T-helper 1 cell treated with Interleukin-12 subunit alpha and Interleukin-12 subunit beta and Interleukin-4 antibody, amounts not matched to agents 30 μg/mL and 1 μg/mL, for 36 hours (primary cell): ENCODE results near the gene MAP3K5.

ENCODE experiments used
- H3K27ac Mint-ChIP-seq: one replicate; pipeline ENCODE4 v1.8.0; 2021; ENCODE audit warnings: mild to moderate bottlenecking, mixed read lengths
- H3K27me3 Mint-ChIP-seq: one replicate; pipeline ENCODE4 v1.8.0; 2021; ENCODE audit warnings: low read depth, mixed read lengths
- H3K36me3 Mint-ChIP-seq: one replicate; pipeline ENCODE4 v1.8.0; 2021; ENCODE audit warnings: low read depth, mixed read lengths
- H3K4me1 Mint-ChIP-seq: one replicate; pipeline ENCODE4 v1.8.0; 2021; ENCODE audit warnings: low read depth, mixed read lengths
- H3K4me3 Mint-ChIP-seq: one replicate; pipeline ENCODE4 v1.8.0; 2021; ENCODE audit warnings: mild to moderate bottlenecking, moderate library complexity, mixed read lengths
- H3K9me3 Mint-ChIP-seq: one replicate; pipeline ENCODE4 v1.8.0; 2021; ENCODE audit warnings: mixed read lengths

MAP3K5 gene

DNA sequence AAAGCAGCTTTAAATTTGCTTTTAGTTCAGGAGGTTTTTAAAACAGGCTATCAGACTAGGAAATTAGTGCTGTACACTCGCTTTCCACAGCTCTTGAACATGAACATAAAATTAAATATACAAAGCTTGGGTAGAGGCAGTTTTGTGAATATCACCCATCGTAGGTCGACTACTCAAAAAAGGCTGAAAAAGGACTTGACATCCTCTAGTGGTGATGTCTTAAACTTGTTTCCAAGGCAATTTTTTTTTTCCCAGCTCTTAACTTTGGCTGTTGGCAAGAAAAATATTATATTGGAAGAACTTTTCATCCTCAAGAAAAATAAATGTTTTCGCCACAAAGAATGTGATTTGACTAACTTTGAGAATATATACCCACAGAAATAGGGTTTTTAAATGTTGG lies 244.9 kb downstream of the MAP3K5 start:
- peaks cover 6% of the 10 kb centered on the region for H3K4me1 Mint-ChIP-seq
- no peaks in the 10 kb centered on the region for H3K9me3 Mint-ChIP-seq
- no peak overlapping the region for H3K27ac Mint-ChIP-seq
- no peaks in the 10 kb centered on the region for H3K36me3 Mint-ChIP-seq
- no peak overlapping the region for H3K4me3 Mint-ChIP-seq
- peaks cover 74% of the 10 kb centered on the region for H3K27me3 Mint-ChIP-seq

DNA sequence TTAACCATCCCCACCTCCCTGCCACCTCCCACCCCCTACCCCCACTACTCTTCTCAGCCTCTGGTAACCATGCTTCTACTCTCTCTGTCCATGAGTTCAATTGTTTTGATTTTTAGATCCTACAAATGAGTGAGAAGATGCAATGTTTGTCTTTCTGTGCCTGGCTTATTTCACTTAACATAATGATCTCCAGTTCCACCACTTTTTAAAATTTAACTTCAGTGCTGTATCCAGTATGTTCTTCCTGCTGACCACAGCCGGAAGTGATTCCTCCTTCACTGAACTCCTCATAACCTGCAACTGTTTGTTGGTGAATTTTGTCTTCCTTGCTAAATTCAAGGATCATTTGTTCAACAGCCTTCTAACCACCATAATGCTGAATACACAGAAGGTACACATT lies 245.9 kb downstream of the MAP3K5 start:
- Mint-ChIP-seq H3K27ac (no peak overlapping the region), H3K4me3 (no peak overlapping the region), H3K36me3 (no peaks in the 10 kb centered on the region), H3K9me3 (no peaks in the 10 kb centered on the region), H3K4me1 (peaks cover 6% of the 10 kb centered on the region), H3K27me3 (peaks cover 68% of the 10 kb centered on the region)

DNA sequence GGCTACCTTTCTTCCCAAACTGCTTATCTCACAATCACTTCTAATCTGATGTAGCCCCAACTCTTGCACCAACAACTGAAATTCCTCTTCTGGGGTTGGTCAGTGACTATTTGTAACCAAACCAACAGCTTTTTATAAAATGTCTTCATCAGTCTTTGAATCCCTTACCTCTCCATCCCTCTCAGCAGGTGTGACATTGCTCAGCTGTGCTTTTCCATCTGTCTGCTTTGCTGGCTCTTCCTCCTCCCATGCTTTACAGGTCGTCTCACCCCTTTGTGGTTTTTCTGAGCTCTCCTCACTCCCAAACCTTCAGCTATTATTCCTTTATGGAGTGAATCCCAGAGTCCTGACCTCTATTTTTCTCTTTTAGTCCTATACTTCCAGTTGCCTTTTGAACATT lies 248.0 kb downstream of the MAP3K5 start:
- Mint-ChIP-seq H3K4me1 (peaks cover 5% of the 10 kb centered on the region), H3K4me3 (no peak overlapping the region), H3K27me3 (peaks cover 59% of the 10 kb centered on the region), H3K27ac (no peak overlapping the region), H3K36me3 (no peaks in the 10 kb centered on the region), H3K9me3 (no peaks in the 10 kb centered on the region)

DNA sequence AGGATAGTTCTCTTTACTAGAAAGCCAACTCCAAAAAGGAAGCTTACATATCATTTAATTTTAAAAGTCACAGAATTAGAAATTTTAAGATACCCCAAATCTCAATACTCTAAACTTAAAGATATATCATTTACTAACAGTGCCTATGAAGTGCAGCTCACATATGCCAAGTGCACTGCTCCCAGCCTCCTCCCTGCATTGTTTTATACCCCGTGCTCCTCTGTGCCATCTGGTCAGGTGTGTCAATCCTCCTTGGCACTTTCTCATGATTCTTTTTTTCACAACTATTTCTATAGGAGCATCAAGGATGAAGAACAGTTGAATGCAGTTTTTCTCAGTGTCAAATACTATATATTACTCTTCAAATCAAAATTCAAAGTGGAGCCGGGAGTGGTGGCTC lies 250.9 kb downstream of the MAP3K5 start:
- no peak overlapping the region for H3K4me3 Mint-ChIP-seq
- H3K9me3 Mint-ChIP-seq: peaks cover 3% of the 10 kb centered on the region
- no peak overlapping the region for H3K27ac Mint-ChIP-seq

GRCh38 chr6:136539967-136540652 lies 252.2 kb downstream of the MAP3K5 start:
- Mint-ChIP-seq H3K4me1 (no peaks in the 10 kb centered on the region), H3K36me3 (no peaks in the 10 kb centered on the region), H3K27ac (no peak overlapping the region), H3K9me3 (peaks cover 7% of the 10 kb centered on the region), H3K4me3 (no peak overlapping the region), H3K27me3 (peaks cover 26% of the 10 kb centered on the region)

More for the DNA sequence above, 250.9 kb downstream of the MAP3K5 start:
- peaks cover 32% of the 10 kb centered on the region for H3K27me3 Mint-ChIP-seq
- H3K4me1 Mint-ChIP-seq: no peaks in the 10 kb centered on the region
- H3K36me3 Mint-ChIP-seq: no peaks in the 10 kb centered on the region

DNA sequence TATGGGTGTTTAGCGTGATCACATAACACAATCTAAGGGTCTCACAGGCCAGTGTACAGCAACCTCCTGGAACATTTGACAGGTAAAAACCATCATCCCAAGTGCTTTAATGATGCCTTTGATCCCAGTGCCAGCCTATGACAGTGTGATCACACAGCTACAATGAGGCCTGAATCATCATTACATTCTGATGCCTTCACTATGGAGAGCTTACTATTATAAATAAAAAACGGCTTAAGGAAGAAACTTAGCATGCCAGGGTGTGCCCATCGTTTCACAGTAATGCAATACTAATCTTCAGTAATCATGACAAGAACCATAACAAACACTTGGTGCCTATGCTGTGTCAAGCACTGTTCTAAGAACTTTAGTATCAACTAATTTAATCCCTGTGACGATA lies 253.4 kb downstream of the MAP3K5 start:
- Mint-ChIP-seq H3K9me3 (peaks cover 7% of the 10 kb centered on the region), H3K36me3 (no peaks in the 10 kb centered on the region), H3K4me3 (no peak overlapping the region), H3K27me3 (peaks cover 22% of the 10 kb centered on the region), H3K4me1 (no peaks in the 10 kb centered on the region), H3K27ac (no peak overlapping the region)

DNA sequence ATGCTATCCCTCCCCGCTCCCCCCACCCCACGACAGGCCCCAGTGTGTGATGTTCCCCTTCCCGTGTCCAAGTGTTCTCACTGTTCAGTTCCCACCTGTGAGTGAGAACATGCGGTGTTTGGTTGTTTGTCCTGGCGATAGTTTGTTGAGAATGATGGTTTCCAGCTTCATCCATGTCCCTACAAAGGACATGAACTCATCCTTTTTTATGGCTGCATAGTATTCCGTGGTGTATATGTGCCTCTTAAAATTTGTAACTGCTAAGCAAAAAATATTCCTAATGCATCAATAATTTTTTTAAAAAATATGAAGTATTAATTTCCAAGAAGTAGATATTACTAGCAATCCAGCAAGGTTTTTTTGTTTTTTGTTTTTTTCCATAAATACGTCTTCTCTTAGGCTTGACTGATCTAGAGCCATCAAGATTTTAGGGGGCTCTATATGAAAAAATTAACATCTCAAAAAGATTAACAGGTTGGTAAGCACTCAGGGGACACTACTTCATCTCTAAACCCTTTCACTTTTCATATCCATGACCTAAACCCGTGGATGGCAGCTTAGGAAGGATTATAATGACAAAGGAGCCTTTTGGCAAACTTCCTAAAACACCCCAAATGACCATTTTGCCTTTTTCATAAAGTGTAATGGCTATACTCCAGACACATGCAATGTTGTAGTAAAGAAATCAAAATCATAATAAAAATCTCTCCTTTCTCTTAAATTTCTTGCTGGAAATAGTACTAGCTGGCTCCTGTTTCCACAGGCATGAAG lies 256.2 kb downstream of the MAP3K5 start:
- Mint-ChIP-seq H3K4me1 (no peaks in the 10 kb centered on the region), H3K9me3 (peaks cover 7% of the 10 kb centered on the region), H3K27me3 (peaks cover 26% of the 10 kb centered on the region), H3K36me3 (no peaks in the 10 kb centered on the region), H3K27ac (no peak overlapping the region), H3K4me3 (no peak overlapping the region)

DNA sequence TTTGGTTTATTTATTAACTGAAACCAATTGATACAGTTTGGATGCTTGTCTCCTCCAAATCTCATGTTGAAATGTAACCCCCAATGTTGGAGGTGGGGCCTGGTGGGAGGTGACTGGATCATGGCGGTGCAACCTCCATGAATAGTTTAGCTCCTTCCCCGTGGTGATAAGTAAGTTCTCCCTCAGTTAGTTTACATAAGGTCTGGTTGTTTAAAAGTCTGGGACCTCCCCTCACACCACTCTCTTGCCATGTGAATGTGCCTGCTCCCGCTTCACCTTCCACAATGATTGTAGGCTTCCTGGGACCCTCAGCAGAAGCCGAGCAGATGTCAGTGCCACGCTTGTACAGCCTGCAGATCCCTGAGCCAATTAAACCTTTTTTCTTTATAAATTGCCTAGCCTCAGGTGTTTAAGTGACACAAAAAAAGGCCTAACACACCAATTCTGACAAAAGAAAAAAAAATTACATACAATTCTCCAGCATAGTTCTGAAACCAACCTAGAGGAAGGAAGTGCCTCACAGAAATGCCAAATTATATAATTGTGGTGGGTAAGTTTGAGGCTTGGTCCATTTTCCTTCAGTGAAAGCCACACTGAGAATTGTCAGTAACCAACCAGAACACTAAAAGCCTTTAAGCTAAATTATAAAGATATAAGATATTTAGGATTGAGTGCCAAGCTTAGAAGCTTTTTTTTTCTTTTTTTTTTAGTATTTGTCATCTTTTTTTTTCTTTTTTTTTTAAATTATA lies 257.1 kb downstream of the MAP3K5 start:
- H3K9me3 Mint-ChIP-seq: peaks cover 7% of the 10 kb centered on the region
- H3K27ac Mint-ChIP-seq: no peak overlapping the region
- peaks cover 30% of the 10 kb centered on the region for H3K27me3 Mint-ChIP-seq
- H3K4me3 Mint-ChIP-seq: no peak overlapping the region
- H3K4me1 Mint-ChIP-seq: no peaks in the 10 kb centered on the region
- H3K36me3 Mint-ChIP-seq: no peaks in the 10 kb centered on the region

- no peaks in the 10 kb centered on the region for H3K4me1 Mint-ChIP-seq
- no peaks in the 10 kb centered on the region for H3K36me3 Mint-ChIP-seq
- no peak overlapping the region for H3K27ac Mint-ChIP-seq
- no peak overlapping the region for H3K4me3 Mint-ChIP-seq
- peaks cover 7% of the 10 kb centered on the region for H3K9me3 Mint-ChIP-seq
- peaks cover 30% of the 10 kb centered on the region for H3K27me3 Mint-ChIP-seq
Measured at GRCh38 chr6:136534268-136534667, 258.0 kb downstream of the MAP3K5 start.

- Mint-ChIP-seq H3K27me3 (peaks cover 30% of the 10 kb centered on the region), H3K27ac (no peak overlapping the region), H3K4me1 (no peaks in the 10 kb centered on the region), H3K36me3 (no peaks in the 10 kb centered on the region), H3K4me3 (no peak overlapping the region), H3K9me3 (peaks cover 7% of the 10 kb centered on the region)
Measured at GRCh38 chr6:136533487-136533886, 258.8 kb downstream of the MAP3K5 start.

DNA sequence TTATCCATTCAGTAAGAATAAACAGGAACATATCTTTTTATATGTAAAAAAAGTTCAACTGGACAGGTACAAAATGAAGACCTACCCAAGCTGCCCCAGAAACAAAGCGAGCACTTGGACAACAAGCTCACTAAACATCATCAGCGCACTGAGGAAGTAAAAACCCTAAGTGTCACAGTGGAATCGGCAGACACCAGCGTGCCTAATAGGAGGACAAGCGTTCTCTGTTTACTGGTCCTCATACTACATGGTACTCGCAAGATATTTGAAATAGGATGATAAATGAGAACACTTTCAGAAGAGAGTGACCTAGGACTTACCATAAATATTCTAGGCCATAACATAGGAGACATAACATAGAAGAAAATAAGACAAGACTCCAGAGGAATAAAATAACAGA lies 260.2 kb downstream of the MAP3K5 start:
- H3K9me3 Mint-ChIP-seq: peaks cover 7% of the 10 kb centered on the region
- H3K4me3 Mint-ChIP-seq: no peak overlapping the region
- H3K4me1 Mint-ChIP-seq: peaks cover 4% of the 10 kb centered on the region
- no peak overlapping the region for H3K27ac Mint-ChIP-seq
- no peaks in the 10 kb centered on the region for H3K36me3 Mint-ChIP-seq
- peaks cover 30% of the 10 kb centered on the region for H3K27me3 Mint-ChIP-seq

DNA sequence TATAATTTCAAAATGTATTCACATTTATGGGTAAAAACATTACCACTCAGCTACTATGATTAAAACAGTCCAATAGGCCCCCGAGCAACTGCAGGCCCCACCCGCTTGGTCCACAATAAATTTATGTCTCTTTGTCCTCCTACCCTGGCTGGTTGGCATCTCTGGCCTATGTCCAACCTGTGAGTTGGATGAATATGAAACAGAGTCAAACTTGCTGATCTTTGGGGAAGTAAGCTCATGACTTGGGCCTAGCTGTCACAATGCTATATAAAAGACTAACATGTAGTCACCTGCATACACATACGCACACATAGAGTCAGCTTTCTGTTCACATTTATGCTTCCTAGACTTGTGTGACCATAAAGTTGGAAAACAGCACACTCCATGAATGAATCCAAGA lies 262.6 kb downstream of the MAP3K5 start:
- Mint-ChIP-seq H3K9me3 (no peaks in the 10 kb centered on the region), H3K27ac (no peak overlapping the region)

GRCh38 chr6:136528477-136528876 lies 263.8 kb downstream of the MAP3K5 start:
- peaks cover 20% of the 10 kb centered on the region for H3K4me1 Mint-ChIP-seq
- no peaks in the 10 kb centered on the region for H3K9me3 Mint-ChIP-seq
- H3K36me3 Mint-ChIP-seq: no peaks in the 10 kb centered on the region
- no peak overlapping the region for H3K27ac Mint-ChIP-seq
- peaks cover 21% of the 10 kb centered on the region for H3K27me3 Mint-ChIP-seq
- H3K4me3 Mint-ChIP-seq: no peak overlapping the region

More for the DNA sequence above, 262.6 kb downstream of the MAP3K5 start:
- Mint-ChIP-seq H3K36me3 (no peaks in the 10 kb centered on the region), H3K27me3 (peaks cover 25% of the 10 kb centered on the region), H3K4me3 (no peak overlapping the region), H3K4me1 (peaks cover 20% of the 10 kb centered on the region)

GRCh38 chr6:136527831-136528230 lies 264.4 kb downstream of the MAP3K5 start:
- Mint-ChIP-seq H3K36me3 (no peaks in the 10 kb centered on the region), H3K27ac (no peak overlapping the region), H3K4me1 (peaks cover 20% of the 10 kb centered on the region), H3K4me3 (no peak overlapping the region), H3K9me3 (no peaks in the 10 kb centered on the region), H3K27me3 (peaks cover 21% of the 10 kb centered on the region)

DNA sequence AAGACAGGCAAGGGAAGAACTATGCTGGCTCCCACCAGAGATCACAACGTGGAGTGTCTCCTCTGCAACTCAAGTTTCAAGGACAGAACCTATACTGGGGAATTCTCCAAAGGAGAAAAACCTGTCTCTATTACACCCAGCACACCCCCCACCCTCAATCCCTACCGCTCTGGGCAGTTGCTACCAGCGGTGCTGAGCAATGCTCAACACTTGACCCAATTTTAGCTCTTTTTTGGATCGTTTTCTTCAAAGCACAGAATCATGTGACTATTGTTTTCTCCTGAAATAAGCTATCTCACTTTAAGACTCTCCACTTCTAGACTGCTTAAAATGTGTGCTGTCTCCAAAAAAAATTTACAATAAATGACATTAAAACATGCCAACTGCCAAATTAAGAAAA lies 265.3 kb downstream of the MAP3K5 start:
- H3K4me1 Mint-ChIP-seq: peaks cover 20% of the 10 kb centered on the region
- no peaks in the 10 kb centered on the region for H3K36me3 Mint-ChIP-seq
- peaks cover 16% of the 10 kb centered on the region for H3K27me3 Mint-ChIP-seq
- H3K9me3 Mint-ChIP-seq: no peaks in the 10 kb centered on the region
- no peak overlapping the region for H3K4me3 Mint-ChIP-seq
- H3K27ac Mint-ChIP-seq: no peak overlapping the region
